SK-N-SH treated with all-trans-retinoic acid at 6 μM for 48 hours (cell line): ENCODE data around the gene ESPNL.

Experiments
- ATAC-seq: fragments of 200-7000 bp; cut with Tn5 transposase; 3 replicates; pipeline ENCODE4 v1.9.1; 2020; ENCODE audit warnings: mild to moderate bottlenecking, moderate library complexity
- ARNTL ChIP-seq: fragments of 450-650 bp; formaldehyde crosslinking; IDR thresholded peaks from 2 replicates; pipeline ENCODE4 v1.5.0; 2020; ENCODE audit warnings: low read depth, mild to moderate bottlenecking, moderate library complexity, borderline replicate concordance
- BACH2 ChIP-seq: fragments of 250-450 bp; sonication (Bioruptor Pico); IDR thresholded peaks from 2 replicates; pipeline ENCODE4 v1.9.0; 2021; ENCODE audit warnings: mild to moderate bottlenecking, borderline replicate concordance
- CSDC2 ChIP-seq: fragments of 250-450 bp; sonication (Bioruptor Pico); IDR thresholded peaks from 2 replicates; pipeline ENCODE4 v1.5.0; 2020; ENCODE audit warnings: mild to moderate bottlenecking, moderate library complexity
- GLIS3 ChIP-seq: fragments of 250-450 bp; sonication (Bioruptor Pico); IDR thresholded peaks from 2 replicates; pipeline ENCODE4 v1.5.0; 2020; ENCODE audit warnings: mild to moderate bottlenecking, moderate library complexity
- ISL1 ChIP-seq: fragments of 250-450 bp; sonication (Bioruptor Pico); IDR thresholded peaks from 2 replicates; pipeline ENCODE4 v2.1.2; 2022; ENCODE audit warnings: mild to moderate bottlenecking, moderate library complexity
- OSR1 ChIP-seq: fragments of 250-450 bp; sonication (Bioruptor Pico); IDR thresholded peaks from 2 replicates; pipeline ENCODE4 v1.8.0; 2022; ENCODE audit warnings: moderate library complexity, mild to moderate bottlenecking, inconsistent platforms
- PPARA ChIP-seq: fragments of 250-450 bp; sonication (Bioruptor Pico); IDR thresholded peaks from 2 replicates; pipeline ENCODE4 v1.5.0; 2020; ENCODE audit warnings: mild to moderate bottlenecking, borderline replicate concordance
- RARB ChIP-seq: fragments of 250-450 bp; sonication (Bioruptor Pico); IDR thresholded peaks from 2 replicates; pipeline ENCODE4 v1.8.0; 2021; ENCODE audit warnings: mild to moderate bottlenecking, moderate library complexity
- SNAI2 ChIP-seq: fragments of 250-450 bp; sonication (Bioruptor Pico); IDR thresholded peaks from 2 replicates; pipeline ENCODE4 v1.5.0; 2020; ENCODE audit warnings: mild to moderate bottlenecking, moderate library complexity
- TCF4 ChIP-seq: fragments of 250-450 bp; sonication (Bioruptor Pico); IDR thresholded peaks from 2 replicates; pipeline ENCODE4 v1.8.0; 2021; ENCODE audit warnings: mild to moderate bottlenecking, moderate library complexity, borderline replicate concordance
- TOX ChIP-seq: fragments of 250-450 bp; sonication (Bioruptor Pico); IDR thresholded peaks from 2 replicates; pipeline ENCODE4 v1.8.0; 2021; ENCODE audit warnings: mild to moderate bottlenecking, moderate library complexity, borderline replicate concordance
- ZC3H10 ChIP-seq: fragments of 250-450 bp; sonication (Bioruptor Pico); IDR thresholded peaks from 2 replicates; pipeline ENCODE4 v1.5.1; 2021; ENCODE audit warnings: mild to moderate bottlenecking, moderate library complexity
- ZFP3 ChIP-seq: fragments of 250-450 bp; sonication (Bioruptor Pico); IDR thresholded peaks from 2 replicates; pipeline ENCODE4 v1.5.0; 2020; ENCODE audit warnings: mild to moderate bottlenecking, moderate library complexity
- ZFP30 ChIP-seq: fragments of 450-650 bp; formaldehyde crosslinking; IDR thresholded peaks from 2 replicates; pipeline ENCODE4 v1.5.0; 2022; ENCODE audit warnings: mild to moderate bottlenecking, moderate library complexity
- ZNF70 ChIP-seq: fragments of 450-650 bp; formaldehyde crosslinking; IDR thresholded peaks from 2 replicates; pipeline ENCODE4 v1.5.0; 2020; ENCODE audit warnings: mild to moderate bottlenecking, moderate library complexity
- ZNF8 ChIP-seq: fragments of 450-650 bp; formaldehyde crosslinking; IDR thresholded peaks from 2 replicates; pipeline ENCODE4 v1.5.0; 2020; ENCODE audit warnings: mild to moderate bottlenecking, moderate library complexity
- TF ChIP-seq, protein P1 (sequence below): fragments of 250-450 bp; sonication (Bioruptor Pico); IDR thresholded peaks from 2 replicates; pipeline ENCODE4 v1.8.0; 2020; ENCODE audit warnings: mild to moderate bottlenecking, moderate library complexity, borderline replicate concordance
- TF ChIP-seq, protein P2 (sequence below): fragments of 250-450 bp; sonication (Bioruptor Pico); IDR thresholded peaks from 2 replicates; pipeline ENCODE4 v1.5.1; 2020; ENCODE audit warnings: low read depth, mild to moderate bottlenecking, moderate library complexity
- TF ChIP-seq, protein P3 (sequence below): fragments of 250-450 bp; sonication (Bioruptor Pico); IDR thresholded peaks from 2 replicates; pipeline ENCODE4 v1.5.1; 2021; ENCODE audit warnings: mild to moderate bottlenecking, moderate library complexity
- TF ChIP-seq, protein P4 (sequence below): fragments of 250-450 bp; sonication (Bioruptor Pico); IDR thresholded peaks from 2 replicates; pipeline ENCODE4 v1.8.0; 2021; ENCODE audit warnings: low read depth, mild to moderate bottlenecking, moderate library complexity, borderline replicate concordance
- TF ChIP-seq, protein P5 (sequence below): fragments of 250-450 bp; sonication (Bioruptor Pico); IDR thresholded peaks from 2 replicates; pipeline ENCODE4 v1.5.0; 2020; ENCODE audit warnings: mild to moderate bottlenecking, moderate library complexity

The ESPNL gene

DNA sequence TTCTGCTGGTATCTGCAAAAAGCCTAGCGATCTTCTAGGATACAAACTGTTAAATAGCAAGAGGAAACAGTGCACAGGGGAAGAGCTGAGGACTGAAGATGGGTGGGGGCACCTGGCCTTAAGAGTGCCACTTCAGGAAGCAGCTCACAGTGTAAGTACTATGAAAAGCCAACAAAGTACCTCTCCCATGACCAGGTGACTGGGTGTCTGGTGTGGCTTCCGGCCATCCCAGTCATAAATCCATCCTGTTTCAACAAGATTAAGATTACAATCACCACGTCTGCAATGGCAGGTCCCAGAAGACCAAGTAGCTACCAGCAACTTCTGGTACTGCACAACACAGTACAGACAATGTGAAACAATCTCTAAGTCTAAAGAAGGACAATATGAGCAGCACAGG is 74.6 kb downstream of the ESPNL start:
- TF ChIP-seq RARB (CRISPR knock-in tag), result no peak
- TF ChIP-seq, protein P1, sequence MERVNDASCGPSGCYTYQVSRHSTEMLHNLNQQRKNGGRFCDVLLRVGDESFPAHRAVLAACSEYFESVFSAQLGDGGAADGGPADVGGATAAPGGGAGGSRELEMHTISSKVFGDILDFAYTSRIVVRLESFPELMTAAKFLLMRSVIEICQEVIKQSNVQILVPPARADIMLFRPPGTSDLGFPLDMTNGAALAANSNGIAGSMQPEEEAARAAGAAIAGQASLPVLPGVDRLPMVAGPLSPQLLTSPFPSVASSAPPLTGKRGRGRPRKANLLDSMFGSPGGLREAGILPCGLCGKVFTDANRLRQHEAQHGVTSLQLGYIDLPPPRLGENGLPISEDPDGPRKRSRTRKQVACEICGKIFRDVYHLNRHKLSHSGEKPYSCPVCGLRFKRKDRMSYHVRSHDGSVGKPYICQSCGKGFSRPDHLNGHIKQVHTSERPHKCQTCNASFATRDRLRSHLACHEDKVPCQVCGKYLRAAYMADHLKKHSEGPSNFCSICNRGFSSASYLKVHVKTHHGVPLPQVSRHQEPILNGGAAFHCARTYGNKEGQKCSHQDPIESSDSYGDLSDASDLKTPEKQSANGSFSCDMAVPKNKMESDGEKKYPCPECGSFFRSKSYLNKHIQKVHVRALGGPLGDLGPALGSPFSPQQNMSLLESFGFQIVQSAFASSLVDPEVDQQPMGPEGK (CRISPR knock-in tag), result no peak
- TF ChIP-seq ARNTL (CRISPR knock-in tag), result no peak
- no peak for TF ChIP-seq ZFP30
- no peak for ATAC-seq

DNA sequence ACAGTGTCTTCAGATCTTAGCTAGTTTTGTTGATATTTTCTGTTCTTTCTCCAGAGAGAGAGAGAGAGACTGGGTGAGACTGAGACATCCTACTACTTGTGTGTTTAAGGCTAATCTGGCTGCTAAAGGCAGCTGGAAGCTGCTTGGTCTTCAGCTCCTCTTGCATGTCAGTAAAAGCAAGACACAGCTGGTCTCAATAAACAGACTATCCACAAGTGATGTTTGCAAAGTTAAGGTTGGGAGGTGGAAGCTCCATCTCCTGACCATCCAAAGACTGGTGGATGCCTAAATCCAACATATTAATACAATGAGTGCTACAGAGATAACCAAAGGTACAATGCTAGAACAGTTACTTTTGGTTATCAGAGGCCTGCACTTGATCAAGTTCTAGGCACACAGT is 76.5 kb downstream of the ESPNL start:
- TF ChIP-seq, protein P2, sequence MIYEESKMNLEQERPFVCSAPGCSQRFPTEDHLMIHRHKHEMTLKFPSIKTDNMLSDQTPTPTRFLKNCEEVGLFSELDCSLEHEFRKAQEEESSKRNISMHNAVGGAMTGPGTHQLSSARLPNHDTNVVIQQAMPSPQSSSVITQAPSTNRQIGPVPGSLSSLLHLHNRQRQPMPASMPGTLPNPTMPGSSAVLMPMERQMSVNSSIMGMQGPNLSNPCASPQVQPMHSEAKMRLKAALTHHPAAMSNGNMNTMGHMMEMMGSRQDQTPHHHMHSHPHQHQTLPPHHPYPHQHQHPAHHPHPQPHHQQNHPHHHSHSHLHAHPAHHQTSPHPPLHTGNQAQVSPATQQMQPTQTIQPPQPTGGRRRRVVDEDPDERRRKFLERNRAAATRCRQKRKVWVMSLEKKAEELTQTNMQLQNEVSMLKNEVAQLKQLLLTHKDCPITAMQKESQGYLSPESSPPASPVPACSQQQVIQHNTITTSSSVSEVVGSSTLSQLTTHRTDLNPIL, result no peak
- no peak for TF ChIP-seq ZFP30
- TF ChIP-seq CSDC2 (CRISPR knock-in tag), result no peak
- TF ChIP-seq TCF4 (CRISPR knock-in tag), result no peak
- no peak for TF ChIP-seq ISL1 (CRISPR knock-in tag)
- TF ChIP-seq TOX (CRISPR knock-in tag), result no peak
- TF ChIP-seq, protein P3, sequence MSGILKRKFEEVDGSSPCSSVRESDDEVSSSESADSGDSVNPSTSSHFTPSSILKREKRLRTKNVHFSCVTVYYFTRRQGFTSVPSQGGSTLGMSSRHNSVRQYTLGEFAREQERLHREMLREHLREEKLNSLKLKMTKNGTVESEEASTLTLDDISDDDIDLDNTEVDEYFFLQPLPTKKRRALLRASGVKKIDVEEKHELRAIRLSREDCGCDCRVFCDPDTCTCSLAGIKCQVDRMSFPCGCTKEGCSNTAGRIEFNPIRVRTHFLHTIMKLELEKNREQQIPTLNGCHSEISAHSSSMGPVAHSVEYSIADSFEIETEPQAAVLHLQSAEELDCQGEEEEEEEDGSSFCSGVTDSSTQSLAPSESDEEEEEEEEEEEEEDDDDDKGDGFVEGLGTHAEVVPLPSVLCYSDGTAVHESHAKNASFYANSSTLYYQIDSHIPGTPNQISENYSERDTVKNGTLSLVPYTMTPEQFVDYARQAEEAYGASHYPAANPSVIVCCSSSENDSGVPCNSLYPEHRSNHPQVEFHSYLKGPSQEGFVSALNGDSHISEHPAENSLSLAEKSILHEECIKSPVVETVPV (CRISPR knock-in tag), result no peak
- TF ChIP-seq ZC3H10 (CRISPR knock-in tag), result no peak
- TF ChIP-seq RARB (CRISPR knock-in tag), result no peak
- TF ChIP-seq ARNTL (CRISPR knock-in tag), result no peak
- no peak for TF ChIP-seq ZFP3 (CRISPR knock-in tag)
- no peak for TF ChIP-seq OSR1
- no peak for TF ChIP-seq ZNF8 (CRISPR knock-in tag)
- TF ChIP-seq PPARA (CRISPR knock-in tag), result no peak
- TF ChIP-seq, all 23 proteins: peak for 0
- no peak for ATAC-seq

DNA sequence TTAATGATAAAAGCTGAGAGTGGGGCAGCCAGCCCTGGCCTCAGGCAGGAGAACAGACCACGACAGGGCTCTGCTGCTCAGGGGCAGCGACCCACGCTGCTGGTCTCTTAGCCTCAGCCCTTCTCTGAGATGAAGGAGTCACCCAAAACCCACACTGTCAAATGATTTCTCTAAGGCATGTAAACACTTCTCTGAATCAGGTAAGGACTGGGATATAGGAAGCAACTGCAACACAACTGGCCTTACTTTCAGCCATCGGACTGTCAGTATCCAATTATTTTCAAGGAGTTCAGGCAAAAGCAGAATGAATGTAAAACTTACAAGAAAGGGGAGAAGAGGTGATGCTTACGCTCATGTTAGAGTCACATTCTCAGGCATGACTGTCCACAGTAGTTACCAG is 80.4 kb downstream of the ESPNL start:
- ATAC-seq, result no peak

More for the DNA sequence above, 80.4 kb downstream of the ESPNL start:
- TF ChIP-seq, protein P4, sequence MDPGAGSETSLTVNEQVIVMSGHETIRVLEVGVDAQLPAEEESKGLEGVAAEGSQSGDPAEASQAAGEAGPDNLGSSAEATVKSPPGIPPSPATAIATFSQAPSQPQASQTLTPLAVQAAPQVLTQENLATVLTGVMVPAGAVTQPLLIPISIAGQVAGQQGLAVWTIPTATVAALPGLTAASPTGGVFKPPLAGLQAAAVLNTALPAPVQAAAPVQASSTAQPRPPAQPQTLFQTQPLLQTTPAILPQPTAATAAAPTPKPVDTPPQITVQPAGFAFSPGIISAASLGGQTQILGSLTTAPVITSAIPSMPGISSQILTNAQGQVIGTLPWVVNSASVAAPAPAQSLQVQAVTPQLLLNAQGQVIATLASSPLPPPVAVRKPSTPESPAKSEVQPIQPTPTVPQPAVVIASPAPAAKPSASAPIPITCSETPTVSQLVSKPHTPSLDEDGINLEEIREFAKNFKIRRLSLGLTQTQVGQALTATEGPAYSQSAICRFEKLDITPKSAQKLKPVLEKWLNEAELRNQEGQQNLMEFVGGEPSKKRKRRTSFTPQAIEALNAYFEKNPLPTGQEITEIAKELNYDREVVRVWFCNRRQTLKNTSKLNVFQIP (CRISPR knock-in tag), result no peak
- TF ChIP-seq ZNF70 (CRISPR knock-in tag), result no peak
- TF ChIP-seq, protein P1 (CRISPR knock-in tag), result no peak
- TF ChIP-seq ARNTL (CRISPR knock-in tag), result no peak
- TF ChIP-seq ZNF8 (CRISPR knock-in tag), result no peak
- no peak for TF ChIP-seq BACH2 (CRISPR knock-in tag)
- TF ChIP-seq ZC3H10 (CRISPR knock-in tag), result no peak
- no peak for TF ChIP-seq TCF4 (CRISPR knock-in tag)
- no peak for TF ChIP-seq RARB (CRISPR knock-in tag)
- TF ChIP-seq ISL1 (CRISPR knock-in tag), result no peak
- TF ChIP-seq GLIS3, result no peak
- no peak for TF ChIP-seq SNAI2 (CRISPR knock-in tag)
- TF ChIP-seq, protein P2, result no peak
- TF ChIP-seq, protein P5, sequence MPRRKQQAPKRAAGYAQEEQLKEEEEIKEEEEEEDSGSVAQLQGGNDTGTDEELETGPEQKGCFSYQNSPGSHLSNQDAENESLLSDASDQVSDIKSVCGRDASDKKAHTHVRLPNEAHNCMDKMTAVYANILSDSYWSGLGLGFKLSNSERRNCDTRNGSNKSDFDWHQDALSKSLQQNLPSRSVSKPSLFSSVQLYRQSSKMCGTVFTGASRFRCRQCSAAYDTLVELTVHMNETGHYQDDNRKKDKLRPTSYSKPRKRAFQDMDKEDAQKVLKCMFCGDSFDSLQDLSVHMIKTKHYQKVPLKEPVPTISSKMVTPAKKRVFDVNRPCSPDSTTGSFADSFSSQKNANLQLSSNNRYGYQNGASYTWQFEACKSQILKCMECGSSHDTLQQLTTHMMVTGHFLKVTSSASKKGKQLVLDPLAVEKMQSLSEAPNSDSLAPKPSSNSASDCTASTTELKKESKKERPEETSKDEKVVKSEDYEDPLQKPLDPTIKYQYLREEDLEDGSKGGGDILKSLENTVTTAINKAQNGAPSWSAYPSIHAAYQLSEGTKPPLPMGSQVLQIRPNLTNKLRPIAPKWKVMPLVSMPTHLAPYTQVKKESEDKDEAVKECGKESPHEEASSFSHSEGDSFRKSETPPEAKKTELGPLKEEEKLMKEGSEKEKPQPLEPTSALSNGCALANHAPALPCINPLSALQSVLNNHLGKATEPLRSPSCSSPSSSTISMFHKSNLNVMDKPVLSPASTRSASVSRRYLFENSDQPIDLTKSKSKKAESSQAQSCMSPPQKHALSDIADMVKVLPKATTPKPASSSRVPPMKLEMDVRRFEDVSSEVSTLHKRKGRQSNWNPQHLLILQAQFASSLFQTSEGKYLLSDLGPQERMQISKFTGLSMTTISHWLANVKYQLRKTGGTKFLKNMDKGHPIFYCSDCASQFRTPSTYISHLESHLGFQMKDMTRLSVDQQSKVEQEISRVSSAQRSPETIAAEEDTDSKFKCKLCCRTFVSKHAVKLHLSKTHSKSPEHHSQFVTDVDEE (CRISPR knock-in tag), result no peak
- TF ChIP-seq TOX (CRISPR knock-in tag), result no peak
- no peak for TF ChIP-seq OSR1
